Activated T-cell treated with anti-CD3 and anti-CD28 coated beads for 4 hours (primary cell): Measurements from ENCODE around the gene SPTBN5.

Experiments
- DNase-seq: peaks from one replicate; pipeline ENCODE4 v3.0.0-alpha.2; 2020

SPTBN5 gene

GRCh38 chr15:41861736-41862356 is 32.0 kb downstream of the SPTBN5 start:
- no peak for DNase-seq

- DNase-seq: no peak
Measured at GRCh38 chr15:41860049-41860828, 33.6 kb downstream of the SPTBN5 start.

GRCh38 chr15:41858756-41859155 is 35.1 kb downstream of the SPTBN5 start:
- DNase-seq: no peak

- no peak for DNase-seq
Measured at GRCh38 chr15:41857316-41857715, 36.5 kb downstream of the SPTBN5 start.

GRCh38 chr15:41856716-41857115 is 37.1 kb downstream of the SPTBN5 start:
- DNase-seq: no peak

- DNase-seq: no peak
Measured at GRCh38 chr15:41856262-41856661, 37.6 kb downstream of the SPTBN5 start.

GRCh38 chr15:41855261-41855961 is 38.4 kb downstream of the SPTBN5 start:
- DNase-seq: no peak

GRCh38 chr15:41854443-41854842 is 39.4 kb downstream of the SPTBN5 start:
- no peak for DNase-seq

GRCh38 chr15:41853831-41854230 is 40.0 kb downstream of the SPTBN5 start:
- DNase-seq: no peak

- DNase-seq: no peak
Measured at GRCh38 chr15:41852736-41853590, 40.9 kb downstream of the SPTBN5 start.

- DNase-seq: no peak
Measured at GRCh38 chr15:41851755-41852370, 42.0 kb downstream of the SPTBN5 start.

GRCh38 chr15:41851167-41851523 is 42.7 kb downstream of the SPTBN5 start:
- DNase-seq: no peak

GRCh38 chr15:41850482-41851166 is 43.2 kb downstream of the SPTBN5 start:
- DNase-seq: no peak

GRCh38 chr15:41849861-41850260 is 44.0 kb downstream of the SPTBN5 start:
- DNase-seq: no peak

- DNase-seq: no peak
Measured at GRCh38 chr15:41849204-41849603, 44.6 kb downstream of the SPTBN5 start.

- DNase-seq: no peak
Measured at GRCh38 chr15:41848631-41849030, 45.2 kb downstream of the SPTBN5 start.

- no peak for DNase-seq
Measured at GRCh38 chr15:41847981-41848380, 45.9 kb downstream of the SPTBN5 start.

- DNase-seq: no peak
Measured at GRCh38 chr15:41847206-41847605, 46.6 kb downstream of the SPTBN5 start.

- DNase-seq: no peak
Measured at GRCh38 chr15:41844814-41845213, 49.0 kb downstream of the SPTBN5 start.

GRCh38 chr15:41843571-41843970 is 50.3 kb downstream of the SPTBN5 start:
- DNase-seq: no peak

GRCh38 chr15:41842229-41842628 is 51.6 kb downstream of the SPTBN5 start:
- DNase-seq: no peak

- DNase-seq: no peak
Measured at GRCh38 chr15:41841131-41841530, 52.7 kb downstream of the SPTBN5 start.
